ENCODE measurements around the gene MRPL10.
A peak's percentile ranks its signal among the peaks of the same experiment; 100 is the strongest.

The MRPL10 gene

DNA sequence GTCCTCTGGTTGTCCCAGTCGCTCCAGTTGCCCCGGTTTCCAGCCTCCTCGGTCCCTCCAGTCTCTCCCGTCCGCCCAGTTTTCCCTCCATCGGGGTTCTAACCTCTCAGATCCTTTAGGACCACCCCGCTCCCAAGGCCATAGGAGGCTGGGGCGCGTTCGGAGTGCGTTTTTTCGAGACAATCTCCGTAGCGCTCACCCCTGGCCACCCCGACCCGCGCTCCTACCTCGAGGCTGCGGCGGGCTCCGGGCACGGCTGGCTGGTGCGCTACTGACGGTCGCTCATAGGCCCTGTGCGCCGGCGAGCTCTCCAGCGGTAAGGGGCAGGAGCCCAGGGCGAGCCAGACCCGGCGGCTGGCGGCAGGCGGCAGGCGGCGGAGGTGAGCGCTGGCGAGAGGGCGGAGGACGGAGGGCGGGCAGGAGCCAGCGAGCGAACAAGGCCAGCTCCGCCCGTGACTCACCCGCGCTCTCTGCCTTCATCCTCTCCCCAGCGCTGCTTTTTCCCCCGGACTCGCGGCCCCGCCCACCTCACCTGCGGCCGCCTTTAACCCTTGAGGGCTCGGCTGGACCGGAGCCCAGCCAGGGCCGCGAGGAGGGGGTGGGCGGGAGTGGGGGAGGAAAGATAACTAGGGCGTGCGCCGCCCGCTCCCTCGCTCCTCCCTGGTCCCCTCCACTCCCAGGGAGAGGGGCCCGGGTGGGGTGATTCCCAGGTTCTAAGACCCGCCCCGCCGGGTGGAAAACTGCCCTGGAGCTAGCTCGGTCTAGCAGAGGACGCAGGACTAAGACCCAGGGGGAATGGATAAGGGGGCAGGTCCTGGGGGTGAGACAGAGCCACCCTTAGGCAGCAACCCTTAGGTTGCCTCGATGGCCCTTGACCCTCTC, 19.6 kb upstream of the MRPL10 start, which contains the start of gene SP6:
TSS of gene SP6 (minus strand) at position 472 of the 882 bp plus-strand sequence. CDS start 2,734 bp downstream, outside the sequence.
- peak; percentile 76 for DNase-seq (ENCODE audit: low spot score)
- TF ChIP-seq, protein P1, sequence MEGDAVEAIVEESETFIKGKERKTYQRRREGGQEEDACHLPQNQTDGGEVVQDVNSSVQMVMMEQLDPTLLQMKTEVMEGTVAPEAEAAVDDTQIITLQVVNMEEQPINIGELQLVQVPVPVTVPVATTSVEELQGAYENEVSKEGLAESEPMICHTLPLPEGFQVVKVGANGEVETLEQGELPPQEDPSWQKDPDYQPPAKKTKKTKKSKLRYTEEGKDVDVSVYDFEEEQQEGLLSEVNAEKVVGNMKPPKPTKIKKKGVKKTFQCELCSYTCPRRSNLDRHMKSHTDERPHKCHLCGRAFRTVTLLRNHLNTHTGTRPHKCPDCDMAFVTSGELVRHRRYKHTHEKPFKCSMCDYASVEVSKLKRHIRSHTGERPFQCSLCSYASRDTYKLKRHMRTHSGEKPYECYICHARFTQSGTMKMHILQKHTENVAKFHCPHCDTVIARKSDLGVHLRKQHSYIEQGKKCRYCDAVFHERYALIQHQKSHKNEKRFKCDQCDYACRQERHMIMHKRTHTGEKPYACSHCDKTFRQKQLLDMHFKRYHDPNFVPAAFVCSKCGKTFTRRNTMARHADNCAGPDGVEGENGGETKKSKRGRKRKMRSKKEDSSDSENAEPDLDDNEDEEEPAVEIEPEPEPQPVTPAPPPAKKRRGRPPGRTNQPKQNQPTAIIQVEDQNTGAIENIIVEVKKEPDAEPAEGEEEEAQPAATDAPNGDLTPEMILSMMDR (IDR thresholded peaks at IDR 0.05; ENCODE audit: extremely low read depth, missing control alignments) = no peak

DNA sequence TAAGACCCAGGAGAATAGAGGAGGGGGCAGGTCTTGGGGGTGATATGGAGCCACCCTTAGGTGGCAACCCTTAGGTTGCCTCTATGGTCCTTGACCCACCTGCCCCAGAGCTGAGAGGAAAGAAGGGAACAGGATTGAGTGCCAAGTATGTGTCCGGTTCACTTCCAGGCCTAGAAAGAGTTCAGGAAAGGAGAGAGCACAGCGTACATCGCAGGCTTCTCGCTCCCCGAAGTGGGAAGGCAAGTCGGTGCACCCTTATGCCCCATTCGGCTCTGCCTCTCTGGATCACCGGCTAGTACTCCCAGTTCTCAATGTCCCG, 19.0 kb upstream of the MRPL10 start:
- TF ChIP-seq, protein P1 (IDR thresholded peaks at IDR 0.05; ENCODE audit: extremely low read depth, missing control alignments) = no peak
- no peak for DNase-seq (ENCODE audit: low spot score)

DNA sequence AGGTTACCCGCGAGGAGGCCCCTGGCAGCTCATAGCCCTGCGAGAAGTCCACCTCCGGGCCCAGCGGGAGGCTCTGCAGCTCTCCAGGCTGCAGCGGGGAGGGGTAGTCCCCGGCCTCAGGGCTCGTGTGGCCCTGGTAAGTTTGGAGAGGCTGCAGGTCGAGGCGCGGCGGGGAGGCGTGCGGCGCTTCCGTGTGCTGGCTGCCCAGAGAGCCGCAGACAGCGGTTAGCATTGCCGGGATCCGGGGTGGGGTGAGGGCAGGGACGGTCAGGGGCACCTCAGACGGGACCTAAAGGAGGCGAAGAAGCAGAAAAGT, 16.8 kb upstream of the MRPL10 start:
- DNase-seq (ENCODE audit: low spot score) = no peak
- TF ChIP-seq, protein P1 (IDR thresholded peaks at IDR 0.05; ENCODE audit: extremely low read depth, missing control alignments) = no peak

DNA sequence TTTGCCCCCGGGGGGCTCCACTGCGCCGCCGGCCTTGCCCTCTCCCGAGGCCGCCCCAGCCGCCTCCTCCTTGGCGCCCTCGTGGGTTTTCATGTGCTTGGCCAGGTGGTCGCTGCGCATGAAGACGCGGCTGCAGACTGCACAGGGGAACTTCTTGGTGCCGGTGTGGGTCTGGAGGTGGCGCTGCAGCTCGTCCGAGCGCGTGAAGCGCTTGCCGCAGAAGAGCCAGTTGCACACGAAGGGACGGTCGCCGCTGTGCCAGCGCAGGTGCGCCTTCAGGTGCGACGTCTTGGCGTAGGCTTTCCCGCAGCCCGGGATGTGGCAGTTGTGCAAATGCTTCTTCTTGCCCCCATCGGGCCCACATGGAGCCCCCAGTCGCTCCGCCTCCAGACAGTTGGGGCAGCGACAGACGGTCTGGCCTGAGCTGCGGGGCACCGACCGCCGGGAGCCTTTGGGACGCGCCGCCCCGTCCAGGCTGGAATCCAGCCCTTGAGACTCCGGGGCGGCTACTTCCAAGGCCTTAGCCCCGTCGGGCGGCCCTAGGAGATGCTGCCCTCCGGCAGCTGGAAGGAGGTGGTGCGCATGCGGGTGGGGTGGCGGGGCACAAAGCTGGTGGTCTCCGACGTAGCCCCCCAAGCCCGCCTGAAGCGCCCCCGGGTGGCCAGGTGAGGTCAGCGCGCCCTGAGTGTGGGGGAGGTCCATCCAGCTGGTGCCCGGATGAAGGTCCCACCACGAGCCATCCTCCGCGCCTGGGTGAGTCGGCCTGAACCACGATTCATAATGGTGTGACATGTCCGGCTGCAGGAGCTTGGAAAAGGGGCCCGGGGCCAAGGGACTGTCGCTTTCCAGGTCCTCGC, 16.2 kb upstream of the MRPL10 start:
- TF ChIP-seq, protein P1 (IDR thresholded peaks at IDR 0.05; ENCODE audit: extremely low read depth, missing control alignments) = peak; percentile 54
- DNase-seq (ENCODE audit: low spot score) = no peak

DNA sequence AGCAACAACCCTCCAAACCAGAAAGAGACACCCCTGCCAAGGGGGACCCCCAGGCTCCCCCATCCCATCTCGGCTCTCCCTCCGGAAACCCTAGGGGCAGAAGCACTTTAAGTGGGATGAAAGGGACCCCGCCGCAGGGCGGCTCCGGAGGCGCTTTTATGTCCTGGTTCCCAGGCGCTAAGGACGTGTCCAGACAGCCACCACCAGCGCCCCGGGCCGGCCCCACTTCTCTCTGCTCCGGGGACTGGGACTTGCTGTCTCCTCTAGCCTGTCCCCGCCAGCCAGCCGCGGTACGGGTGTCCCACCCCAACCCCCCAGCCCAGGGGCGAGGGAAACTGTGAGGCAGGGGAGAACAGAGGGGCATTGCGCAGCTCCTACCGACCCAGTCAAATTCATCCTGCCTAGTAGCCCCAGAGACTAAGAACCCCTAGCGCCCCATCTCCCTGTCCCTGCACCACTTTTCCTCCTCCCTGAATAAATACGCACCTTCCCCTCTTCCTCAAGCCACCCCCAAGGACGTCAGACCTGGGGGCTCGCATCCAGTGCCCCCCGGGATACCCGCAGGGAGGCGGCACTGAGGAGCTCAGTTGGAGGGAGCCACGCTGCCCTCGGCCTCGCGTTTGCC, 15.5 kb upstream of the MRPL10 start:
- TF ChIP-seq, protein P1 (IDR thresholded peaks at IDR 0.05; ENCODE audit: extremely low read depth, missing control alignments) = no peak
- no peak for DNase-seq (ENCODE audit: low spot score)

DNA sequence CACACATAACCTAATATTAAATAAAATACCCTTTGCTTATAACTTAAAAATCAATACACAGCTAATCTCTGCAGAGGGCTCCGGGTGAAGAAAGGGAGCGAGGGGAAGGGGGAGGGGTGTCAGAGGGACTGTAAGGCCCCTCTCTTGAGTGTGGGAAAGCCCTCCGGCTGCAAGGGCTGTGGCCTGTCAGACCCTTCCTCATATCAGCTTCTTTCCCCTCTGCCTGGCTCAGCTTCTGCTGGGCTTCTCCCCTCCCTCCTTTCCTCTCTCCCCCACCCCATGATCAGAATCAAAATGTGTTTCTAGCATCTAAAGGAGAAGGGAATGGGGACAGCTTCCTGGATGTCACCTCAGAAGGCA, 14.4 kb upstream of the MRPL10 start:
- DNase-seq (ENCODE audit: low spot score) = no peak
- TF ChIP-seq, protein P1 (IDR thresholded peaks at IDR 0.05; ENCODE audit: extremely low read depth, missing control alignments) = no peak
